ENCODE data around the gene NCF4. TPM values are rescaled to one million over a fixed set of nuclear protein-coding genes. Genes with fewer than 3 reads are reported as not detected.

Gene NCF4
- total RNA-seq, result 10 to 100 TPM; 44.1 to 48.2 TPM

DNA sequence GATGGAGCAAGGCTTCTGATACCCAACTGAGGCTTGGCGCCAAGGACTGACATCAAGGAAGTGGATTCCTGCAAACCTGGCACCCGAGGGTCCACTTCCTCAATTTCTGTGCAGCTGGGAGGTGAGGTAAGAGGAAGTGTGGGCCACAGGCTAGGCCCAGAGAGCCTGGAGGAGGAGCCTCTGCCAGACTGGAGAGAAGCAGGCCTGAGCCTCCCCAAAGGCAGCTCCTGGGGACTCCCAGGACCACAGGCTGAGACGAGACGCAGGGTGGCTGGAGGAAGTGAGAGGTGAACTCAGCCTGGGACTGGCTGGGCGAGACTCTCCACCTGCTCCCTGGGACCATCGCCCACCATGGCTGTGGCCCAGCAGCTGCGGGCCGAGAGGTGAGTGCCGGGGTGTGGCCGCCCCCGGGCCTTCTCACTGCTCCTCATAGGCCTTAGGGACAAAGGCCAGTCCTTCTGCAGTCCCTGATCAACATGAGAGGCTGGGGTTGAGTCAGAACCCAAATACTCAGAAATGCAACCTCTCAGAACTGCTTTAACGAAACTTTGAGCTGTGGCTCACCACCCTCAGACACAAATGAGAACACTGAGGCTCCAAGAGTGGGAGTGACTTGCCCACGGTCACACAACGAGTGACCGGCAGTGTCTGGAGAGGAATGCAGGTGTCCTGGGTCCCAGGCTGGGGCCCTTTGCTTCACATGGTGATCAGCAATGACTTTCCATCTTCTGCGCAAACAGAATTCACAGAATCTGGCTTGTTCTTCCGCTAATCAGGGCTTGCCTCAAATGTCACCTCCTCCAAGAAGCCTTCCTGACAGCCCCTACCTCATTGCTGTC lies at the start of gene NCF4:
NCF4 (plus strand) TSS at position 186 of the 839 bp plus-strand sequence; CDS start at position 352, 166 bp downstream.
- peaks cover 84% of the 10 kb centered on the region for H3K4me1 Mint-ChIP-seq (ENCODE audit: low read depth)
- H3K9me3 Mint-ChIP-seq (ENCODE audit: insufficient read depth), result no peaks in the 10 kb centered on the region
- DNase-seq, result peak; percentile 70
- no peaks in the 10 kb centered on the region for H3K27me3 Mint-ChIP-seq (ENCODE audit: low read depth)
- peak within 1 kb of the TSS; percentile 80 for H3K4me3 Mint-ChIP-seq
- H3K27ac Mint-ChIP-seq, result peak within 1 kb of the TSS; percentile 99
- ChIA-PET CTCF (interaction anchor here (0.9 to 12.5 kb wide), 12 partner anchors 8 to 338 kb away, joined by 3 to 332 read pairs (median 6); partner anchors contain the start of gene IFT27), POLR2A (interaction anchor here (0.8 to 2.4 kb wide), 5 partner anchors 13 to 85 kb away, joined by 3 to 14 read pairs (median 4); partner anchors contain the start of gene IFT27)
- peak; percentile 80 for ATAC-seq
- peaks cover 27% of the 10 kb centered on the region for H3K36me3 Mint-ChIP-seq (ENCODE audit: low read depth)

DNA sequence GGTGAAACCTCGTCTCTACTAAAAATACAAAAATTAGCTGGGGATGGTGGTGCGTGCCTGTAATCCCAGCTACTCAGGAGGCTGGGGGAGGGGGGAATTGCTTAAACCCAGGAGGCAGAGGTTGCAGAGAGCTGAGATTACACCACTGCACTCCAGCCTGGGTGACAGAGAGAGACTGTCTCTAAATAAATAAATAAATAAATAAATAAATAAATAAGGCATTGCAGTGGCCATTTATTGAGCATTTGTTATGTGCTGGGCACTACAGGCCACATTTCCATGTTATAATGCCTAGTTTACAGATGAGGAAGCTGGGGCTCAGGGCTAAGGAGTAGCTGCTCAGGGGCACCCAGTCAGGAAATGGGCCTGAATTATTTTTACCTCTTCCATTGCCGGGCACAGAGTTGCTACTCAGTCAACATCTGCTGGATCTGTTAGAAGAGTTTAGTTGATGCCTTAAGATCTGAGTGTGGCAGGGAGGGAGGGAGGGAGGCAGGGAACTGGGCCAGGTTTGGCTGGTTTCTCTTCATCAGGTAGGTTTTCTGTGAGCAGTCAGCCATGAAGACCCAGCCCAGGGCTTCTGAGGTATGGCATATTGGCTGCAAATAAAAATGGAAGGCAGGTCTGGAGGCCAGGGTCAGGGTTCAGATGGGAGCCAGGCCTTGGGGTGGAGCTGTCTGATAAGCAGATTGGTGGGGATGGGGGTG lies 49.6 kb upstream of the NCF4 start:
- Mint-ChIP-seq H3K36me3 (ENCODE audit: low read depth) (no peaks in the 10 kb centered on the region), H3K27ac (no peak overlapping the region), H3K4me1 (ENCODE audit: low read depth) (peaks cover 33% of the 10 kb centered on the region), H3K27me3 (ENCODE audit: low read depth) (peaks cover 33% of the 10 kb centered on the region), H3K9me3 (ENCODE audit: insufficient read depth) (no peaks in the 10 kb centered on the region), H3K4me3 (no peak overlapping the region)
- ChIA-PET CTCF (interaction anchor here (1.5 kb wide), 2 partner anchors 45 to 54 kb away, joined by 4 to 7 read pairs; no protein-coding TSS in a partner anchor), POLR2A (no interaction called here)
- DNase-seq (no peak), ATAC-seq (no peak)

DNA sequence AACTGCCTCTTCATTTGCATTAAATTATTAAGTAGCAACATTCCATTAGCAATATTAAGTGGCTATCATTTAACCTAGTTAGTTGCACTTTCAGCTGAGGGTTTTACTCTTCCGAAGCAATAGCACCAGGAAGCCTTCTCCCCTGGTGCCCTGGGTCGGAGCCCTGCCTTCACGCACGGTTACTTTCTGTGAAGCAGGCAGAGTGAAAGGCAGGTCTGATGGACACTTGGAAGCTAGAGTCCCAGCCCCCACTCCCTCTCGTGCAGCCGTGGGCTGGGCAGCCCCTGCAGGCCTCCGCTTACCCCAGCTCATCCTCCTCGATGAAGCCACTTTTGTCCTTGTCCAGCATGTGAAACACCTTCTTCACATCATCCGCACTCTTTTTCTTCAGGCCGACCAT lies 46.0 kb upstream of the NCF4 start:
- DNase-seq (no peak), ATAC-seq (no peak)
- no peaks in the 10 kb centered on the region for H3K36me3 Mint-ChIP-seq (ENCODE audit: low read depth)
- no peaks in the 10 kb centered on the region for H3K9me3 Mint-ChIP-seq (ENCODE audit: insufficient read depth)
- ChIA-PET CTCF (no interaction called here), POLR2A (no interaction called here)
- peaks cover 58% of the 10 kb centered on the region for H3K27me3 Mint-ChIP-seq (ENCODE audit: low read depth)
- no peak overlapping the region for H3K4me3 Mint-ChIP-seq
- peaks cover 10% of the 10 kb centered on the region for H3K4me1 Mint-ChIP-seq (ENCODE audit: low read depth)
- H3K27ac Mint-ChIP-seq, result no peak overlapping the region

DNA sequence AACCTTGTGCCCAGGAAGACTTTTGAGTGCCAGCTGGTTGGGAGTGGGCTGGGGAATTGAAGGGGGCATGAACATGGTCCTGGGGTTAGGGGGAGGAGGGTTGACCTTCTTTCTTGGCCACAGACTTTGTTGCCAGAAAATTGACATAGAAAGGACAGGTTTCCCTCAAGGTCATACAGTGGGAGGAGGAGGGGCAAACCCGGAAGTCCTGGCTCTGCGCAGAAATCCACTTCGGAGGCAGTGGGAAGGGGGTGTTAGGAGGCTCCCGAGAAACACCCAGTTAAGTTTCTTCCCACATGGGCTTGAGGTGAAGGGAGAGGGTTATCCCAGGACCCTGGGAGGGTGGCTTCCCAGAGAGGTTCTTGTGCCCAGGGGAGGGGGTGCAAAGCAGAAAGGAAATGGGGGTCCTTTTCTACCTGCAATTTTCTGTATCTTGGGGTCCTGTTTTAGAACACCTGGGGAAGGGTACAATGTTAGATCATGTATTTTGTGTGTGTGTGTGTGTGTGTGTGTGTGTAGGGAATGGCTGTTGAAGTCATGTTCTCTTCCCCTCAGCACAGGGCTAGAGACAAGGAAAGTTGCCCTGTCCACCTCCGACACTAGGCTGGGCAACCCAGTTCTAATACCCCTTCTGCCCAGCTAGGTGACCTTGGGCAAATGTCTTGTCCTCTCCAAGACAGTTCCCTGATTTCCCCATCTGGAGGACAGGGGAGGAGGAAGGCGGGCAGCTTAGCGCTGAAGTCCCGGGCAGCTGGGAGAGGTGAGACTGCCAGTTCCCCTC lies 45.1 kb upstream of the NCF4 start:
- no peak overlapping the region for H3K4me3 Mint-ChIP-seq
- ChIA-PET CTCF (no interaction called here), POLR2A (no interaction called here)
- H3K4me1 Mint-ChIP-seq (ENCODE audit: low read depth), result peaks cover 6% of the 10 kb centered on the region
- no peak for ATAC-seq
- H3K27ac Mint-ChIP-seq, result no peak overlapping the region
- no peaks in the 10 kb centered on the region for H3K9me3 Mint-ChIP-seq (ENCODE audit: insufficient read depth)
- no peak for DNase-seq
- peaks cover 68% of the 10 kb centered on the region for H3K27me3 Mint-ChIP-seq (ENCODE audit: low read depth)
- H3K36me3 Mint-ChIP-seq (ENCODE audit: low read depth), result no peaks in the 10 kb centered on the region

DNA sequence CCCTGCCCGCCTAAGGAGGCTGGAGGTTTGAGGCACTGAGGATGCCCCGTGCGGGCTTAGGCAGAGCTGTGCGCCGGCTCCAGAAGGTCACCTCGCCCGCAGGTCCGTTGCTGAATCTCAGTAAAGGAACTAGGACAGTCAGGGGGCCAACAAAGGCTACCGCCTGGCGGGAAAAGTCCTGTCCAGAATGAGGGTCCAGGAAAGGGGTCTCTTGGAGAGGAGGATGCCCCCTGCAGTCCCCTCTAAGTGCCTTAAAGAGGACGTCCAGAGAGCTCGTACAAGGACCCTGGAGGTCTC lies 44.5 kb upstream of the NCF4 start:
- Mint-ChIP-seq H3K9me3 (ENCODE audit: insufficient read depth) (no peaks in the 10 kb centered on the region), H3K4me3 (no peak overlapping the region), H3K36me3 (ENCODE audit: low read depth) (no peaks in the 10 kb centered on the region), H3K27ac (no peak overlapping the region), H3K27me3 (ENCODE audit: low read depth) (peaks cover 72% of the 10 kb centered on the region), H3K4me1 (ENCODE audit: low read depth) (peaks cover 6% of the 10 kb centered on the region)
- ChIA-PET CTCF (no interaction called here), POLR2A (no interaction called here)
- no peak for DNase-seq
- no peak for ATAC-seq

GRCh38 chr22:36816636-36817524 lies 43.9 kb upstream of the NCF4 start, which contains the start of gene PVALB:
Gene PVALB (minus strand): TSS chr22:36817035. CDS start chr22:36817005, 30 bp downstream.
- no peak within 1 kb of the TSS for H3K27ac Mint-ChIP-seq

DNA sequence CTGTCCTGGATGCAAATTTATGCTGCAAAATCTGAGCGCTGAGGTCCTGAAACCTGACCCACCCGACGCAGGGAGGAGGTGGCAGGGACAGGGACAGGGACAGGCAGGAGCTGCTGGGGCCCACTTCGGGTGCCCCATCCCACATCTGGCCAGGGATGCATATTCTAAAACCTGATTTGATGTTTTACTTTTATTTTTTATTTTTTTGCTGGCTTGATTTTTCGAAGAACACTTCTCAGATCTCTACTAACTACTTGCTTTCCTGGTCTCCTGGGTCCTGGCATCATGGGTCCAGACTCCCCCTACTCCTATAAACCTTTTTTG lies 43.3 kb upstream of the NCF4 start:
- Mint-ChIP-seq H3K4me1 (ENCODE audit: low read depth) (peaks cover 6% of the 10 kb centered on the region), H3K27me3 (ENCODE audit: low read depth) (peaks cover 72% of the 10 kb centered on the region), H3K36me3 (ENCODE audit: low read depth) (no peaks in the 10 kb centered on the region), H3K4me3 (no peak overlapping the region), H3K9me3 (ENCODE audit: insufficient read depth) (no peaks in the 10 kb centered on the region), H3K27ac (no peak overlapping the region)
- no peak for ATAC-seq
- DNase-seq, result no peak
- CTCF ChIA-PET, result no interaction called here
- POLR2A ChIA-PET, result no interaction called here

More at GRCh38 chr22:36816636-36817524, 43.9 kb upstream of the NCF4 start, which contains the start of gene PVALB:
- peaks cover 72% of the 10 kb centered on the region for H3K27me3 Mint-ChIP-seq (ENCODE audit: low read depth)
- peaks cover 6% of the 10 kb centered on the region for H3K4me1 Mint-ChIP-seq (ENCODE audit: low read depth)
- H3K9me3 Mint-ChIP-seq (ENCODE audit: insufficient read depth), result no peaks in the 10 kb centered on the region
- H3K4me3 Mint-ChIP-seq, result no peak within 1 kb of the TSS
- H3K36me3 Mint-ChIP-seq (ENCODE audit: low read depth), result no peaks in the 10 kb centered on the region
- peak; percentile 28 for DNase-seq
- peak; percentile 37 for ATAC-seq
- ChIA-PET CTCF (no interaction called here), POLR2A (no interaction called here)

- DNase-seq (no peak), ATAC-seq (no peak)
- ChIA-PET CTCF (interaction anchor here (0.7 kb wide), 1 partner anchor 38 kb away, joined by 3 read pairs; no protein-coding TSS in a partner anchor), POLR2A (no interaction called here)
- Mint-ChIP-seq H3K9me3 (ENCODE audit: insufficient read depth) (no peaks in the 10 kb centered on the region), H3K36me3 (ENCODE audit: low read depth) (no peaks in the 10 kb centered on the region), H3K27ac (no peak overlapping the region), H3K4me1 (ENCODE audit: low read depth) (peaks cover 6% of the 10 kb centered on the region), H3K27me3 (ENCODE audit: low read depth) (peaks cover 66% of the 10 kb centered on the region), H3K4me3 (no peak overlapping the region)
These were observed 42.7 kb upstream of the NCF4 start for GRCh38 chr22:36818010-36818642.

DNA sequence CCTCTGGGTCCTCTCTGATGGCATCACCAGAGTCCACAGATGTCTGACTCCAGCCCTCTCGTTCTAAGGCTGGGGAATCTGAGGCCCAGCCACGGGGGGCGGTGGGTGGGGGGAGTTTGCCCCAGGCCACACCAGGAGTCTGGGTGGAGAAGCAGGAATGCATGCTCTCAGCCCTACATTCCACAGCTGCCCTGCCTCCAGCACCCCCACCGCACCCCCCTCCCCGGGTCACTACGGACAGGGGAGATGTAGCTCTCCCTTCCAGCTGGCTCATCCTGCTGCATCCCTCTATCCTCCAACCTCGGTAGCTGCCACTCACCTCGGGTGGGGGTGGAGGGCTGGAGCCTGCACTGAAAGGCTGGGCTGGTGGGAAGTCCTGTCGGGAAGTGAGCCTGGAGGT lies 41.7 kb upstream of the NCF4 start:
- DNase-seq (no peak), ATAC-seq (no peak)
- Mint-ChIP-seq H3K27me3 (ENCODE audit: low read depth) (peaks cover 57% of the 10 kb centered on the region), H3K27ac (no peak overlapping the region), H3K36me3 (ENCODE audit: low read depth) (no peaks in the 10 kb centered on the region), H3K9me3 (ENCODE audit: insufficient read depth) (no peaks in the 10 kb centered on the region), H3K4me1 (ENCODE audit: low read depth) (peaks cover 6% of the 10 kb centered on the region), H3K4me3 (no peak overlapping the region)
- ChIA-PET POLR2A (no interaction called here), CTCF (no interaction called here)

DNA sequence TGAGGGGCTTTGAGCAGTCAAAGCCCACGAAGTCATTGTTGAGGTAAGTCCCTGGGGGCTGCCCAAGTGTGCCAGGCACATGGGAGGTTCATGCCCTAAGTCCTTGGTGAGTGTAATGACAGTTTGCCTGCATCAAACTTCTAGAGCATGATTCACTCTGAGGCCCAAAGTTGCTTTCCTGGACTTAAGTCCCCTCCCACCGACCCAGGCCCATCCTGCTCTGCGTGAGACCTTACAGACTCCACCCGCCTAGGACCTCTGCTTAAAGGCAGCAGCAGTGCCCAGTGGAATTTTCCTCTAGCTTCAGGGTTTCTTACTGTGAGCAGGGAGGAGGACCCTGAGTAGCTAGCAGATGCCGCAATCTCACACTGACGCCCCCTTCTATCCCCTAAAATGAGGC lies 38.2 kb upstream of the NCF4 start:
- POLR2A ChIA-PET, result no interaction called here
- ATAC-seq, result no peak
- H3K27ac Mint-ChIP-seq, result no peak overlapping the region
- H3K9me3 Mint-ChIP-seq (ENCODE audit: insufficient read depth), result no peaks in the 10 kb centered on the region
- no peak for DNase-seq
- H3K27me3 Mint-ChIP-seq (ENCODE audit: low read depth), result peaks cover 41% of the 10 kb centered on the region
- H3K4me1 Mint-ChIP-seq (ENCODE audit: low read depth), result peaks cover 6% of the 10 kb centered on the region
- no peak overlapping the region for H3K4me3 Mint-ChIP-seq
- CTCF ChIA-PET, result no interaction called here
- no peaks in the 10 kb centered on the region for H3K36me3 Mint-ChIP-seq (ENCODE audit: low read depth)
